Measurements from ENCODE around the gene ABCC4.
A peak's percentile ranks its signal among the peaks of the same experiment; 100 is the strongest.
"Not testable (repeated sequence)": the region's sequence is repeated elsewhere in the genome, so short reads cannot be mapped to it uniquely, and the experiment has no call there.

The ABCC4 gene

GRCh38 chr13:95301968-95302393 is 730 bp upstream of the ABCC4 start:
- peak; percentile 15 for FAIRE-seq
- DNase-seq (ENCODE audit: extremely low spot score, insufficient read length, low read depth), result no peak

- DNase-seq (ENCODE audit: extremely low spot score, insufficient read length, low read depth) (peak; percentile 47), FAIRE-seq (peak; percentile 61)
Measured at GRCh38 chr13:95300625-95301182, 547 bp downstream of the ABCC4 start.

- FAIRE-seq, result peak; percentile 57
- no peak for DNase-seq (ENCODE audit: extremely low spot score, insufficient read length, low read depth)
Measured at GRCh38 chr13:95298971-95299621, 2.2 kb downstream of the ABCC4 start.

GRCh38 chr13:95298169-95298965 is 2.9 kb downstream of the ABCC4 start:
- FAIRE-seq (no peak), DNase-seq (ENCODE audit: extremely low spot score, insufficient read length, low read depth) (no peak)

GRCh38 chr13:95296326-95296925 is 4.8 kb downstream of the ABCC4 start:
- DNase-seq (ENCODE audit: extremely low spot score, insufficient read length, low read depth) (no peak), FAIRE-seq (peak; percentile 62)

- FAIRE-seq (no peak), DNase-seq (ENCODE audit: extremely low spot score, insufficient read length, low read depth) (no peak)
Measured at GRCh38 chr13:95295026-95295425, 6.2 kb downstream of the ABCC4 start.

- no peak for FAIRE-seq
- DNase-seq (ENCODE audit: extremely low spot score, insufficient read length, low read depth), result no peak
Measured at GRCh38 chr13:95292622-95293021, 8.6 kb downstream of the ABCC4 start.

- not testable (repeated sequence) for DNase-seq (ENCODE audit: extremely low spot score, insufficient read length, low read depth); FAIRE-seq
Measured at GRCh38 chr13:95289901-95290300, 11.3 kb downstream of the ABCC4 start.

- no peak for FAIRE-seq
- DNase-seq (ENCODE audit: extremely low spot score, insufficient read length, low read depth), result no peak
Measured at GRCh38 chr13:95289020-95289444, 12.2 kb downstream of the ABCC4 start.

GRCh38 chr13:95284436-95284835 is 16.8 kb downstream of the ABCC4 start:
- no peak for DNase-seq (ENCODE audit: extremely low spot score, insufficient read length, low read depth)
- FAIRE-seq, result no peak

GRCh38 chr13:95279016-95279415 is 22.2 kb downstream of the ABCC4 start:
- no peak for FAIRE-seq

GRCh38 chr13:95276037-95276505 is 25.2 kb downstream of the ABCC4 start:
- DNase-seq (ENCODE audit: extremely low spot score, insufficient read length, low read depth) (no peak), FAIRE-seq (no peak)

More at GRCh38 chr13:95279016-95279415, 22.2 kb downstream of the ABCC4 start:
- DNase-seq (ENCODE audit: extremely low spot score, insufficient read length, low read depth), result no peak

- FAIRE-seq, result no peak
Measured at GRCh38 chr13:95275322-95276036, 25.8 kb downstream of the ABCC4 start.

GRCh38 chr13:95273592-95274132 is 27.6 kb downstream of the ABCC4 start:
- DNase-seq (ENCODE audit: extremely low spot score, insufficient read length, low read depth); FAIRE-seq: not testable (repeated sequence)

More at GRCh38 chr13:95275322-95276036, 25.8 kb downstream of the ABCC4 start:
- DNase-seq (ENCODE audit: extremely low spot score, insufficient read length, low read depth), result no peak

GRCh38 chr13:95272076-95272475 is 29.2 kb downstream of the ABCC4 start:
- FAIRE-seq; DNase-seq (ENCODE audit: extremely low spot score, insufficient read length, low read depth): not testable (repeated sequence)

GRCh38 chr13:95269756-95270155 is 31.5 kb downstream of the ABCC4 start:
- FAIRE-seq (no peak), DNase-seq (ENCODE audit: extremely low spot score, insufficient read length, low read depth) (no peak)

GRCh38 chr13:95268343-95269065 is 32.7 kb downstream of the ABCC4 start:
- not testable (repeated sequence) for DNase-seq (ENCODE audit: extremely low spot score, insufficient read length, low read depth); FAIRE-seq

- FAIRE-seq (no peak), DNase-seq (ENCODE audit: extremely low spot score, insufficient read length, low read depth) (no peak)
Measured at GRCh38 chr13:95267662-95268342, 33.4 kb downstream of the ABCC4 start.

Measured in GM18507 (cell line).